Peyer's patch (tissue), 4 donors: ENCODE measurements around the gene CCDC63.

Experiments
- CTCF ChIP-seq, 6 experiments: fragments of 450-650 bp in 4 of 6; fragments of 200-600 bp in 2 of 6; sonication (generic) in 1 of 6; IDR thresholded peaks; one replicate each; pipeline ENCODE4 v1.5.1; 2017 to 2019; ENCODE audit warnings: antibody characterized with exemption in 6 of 6, mild to moderate bottlenecking in 3 of 6, moderate library complexity in 1 of 6
- POLR2A ChIP-seq, 2 donors: fragments of 450-650 bp; IDR thresholded peaks; one replicate each; pipeline ENCODE4 v1.5.1; 2017; ENCODE audit warnings: antibody characterized with exemption in 2 of 2, mild to moderate bottlenecking in 2 of 2, moderate library complexity in 2 of 2

DNA sequence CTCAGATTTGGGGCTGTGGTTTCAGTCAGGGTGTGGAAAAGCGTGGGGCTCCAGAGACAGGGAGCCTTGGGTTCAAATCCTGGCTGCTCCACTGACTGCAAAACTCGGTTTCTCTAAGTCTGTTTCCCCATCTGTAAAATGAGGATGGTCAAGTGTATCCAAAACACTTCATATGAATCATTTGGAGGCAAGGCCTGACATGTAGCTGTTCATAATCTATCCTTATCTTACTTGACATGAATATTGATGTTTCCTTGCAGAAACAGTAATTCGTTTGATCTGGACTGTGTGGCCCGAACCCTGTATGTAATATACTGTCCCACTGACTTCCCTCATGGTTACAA, 1.5 kb upstream of the CCDC63 start:
- TF ChIP-seq CTCF (IDR thresholded peaks at IDR 0.05), result no peak
- no peak for TF ChIP-seq POLR2A (IDR thresholded peaks at IDR 0.05)
